Gastrocnemius medialis (tissue), 4 donors: ENCODE measurements around the gene TMA7. TPM values are rescaled to one million over a fixed set of nuclear protein-coding genes. Genes with fewer than 3 reads are reported as not detected.
A peak's percentile ranks its signal among the peaks of the same experiment; 100 is the strongest.

Source experiments
- ATAC-seq, 2 donors: fragments of 150-250 bp; one replicate each; pipeline ENCODE4 v1.9.1; 2016
- DNase-seq, 2 donors: peaks; one replicate each; pipeline ENCODE4 v3.0.0-alpha.2; 2019
- H3K27ac ChIP-seq, 4 donors: fragments of 200-600 bp; sonication (generic); 1 replicate in 1 of 4; 2 replicates in 3 of 4; pipeline ENCODE4 v1.5.1; 2016 to 2018; ENCODE audit warnings: mild to moderate bottlenecking in 2 of 4, moderate library complexity in 1 of 4
- H3K27me3 ChIP-seq, 3 donors: fragments of 200-600 bp; sonication (generic) in 2 of 3; 1 replicate in 1 of 3; 2 replicates in 2 of 3; pipeline versions ENCODE4 v1.5.1 to v1.6.0; 2016 to 2019; ENCODE audit warnings: mild to moderate bottlenecking in 1 of 3, moderate library complexity in 1 of 3
- H3K36me3 ChIP-seq, 2 donors: fragments of 200-600 bp; sonication (generic) in 1 of 2; one replicate each; pipeline ENCODE4 v1.5.1; 2017 to 2018
- H3K4me1 ChIP-seq, 2 donors: fragments of 200-600 bp; sonication (generic) in 1 of 2; one replicate each; pipeline ENCODE4 v1.5.1; 2016 to 2017; ENCODE audit warnings: mild to moderate bottlenecking in 2 of 2
- H3K4me3 ChIP-seq, 4 donors: fragments of 200-600 bp; sonication (generic) in 3 of 4; 1 replicate in 1 of 4; 2 replicates in 3 of 4; pipeline ENCODE4 v1.5.1; 2016 to 2019; ENCODE audit warnings: mild to moderate bottlenecking in 2 of 4
- H3K9me3 ChIP-seq, 3 donors: fragments of 200-600 bp; sonication (generic) in 2 of 3; 1 replicate in 1 of 3; 2 replicates in 2 of 3; pipeline ENCODE4 v1.5.1; 2016 to 2019
- CTCF ChIP-seq, 5 experiments: fragments of 450-650 bp in 3 of 5; fragments of 200-600 bp in 2 of 5; sonication (generic) in 2 of 5; IDR thresholded peaks in 4 of 5; conservative IDR thresholded peaks in 1 of 5; 1 replicate in 4 of 5; 2 replicates in 1 of 5; pipeline ENCODE4 v1.5.1; 2016 to 2019; ENCODE audit warnings: antibody characterized with exemption in 5 of 5, mild to moderate bottlenecking in 3 of 5, moderate library complexity in 3 of 5
- POLR2A ChIP-seq, 2 donors: fragments of 450-650 bp; IDR thresholded peaks; one replicate each; pipeline ENCODE4 v1.6.1; 2017; ENCODE audit warnings: antibody characterized with exemption in 2 of 2, mild to moderate bottlenecking in 2 of 2, moderate library complexity in 2 of 2
- in situ Hi-C, 4 donors: fragments of 200-750 bp; cut with MboI; loops; one replicate each; pipeline versions ENCODE4 v1.15.0 to v1.8.0; 2017; ENCODE audit warnings: low sequenced_read_pairs in 4 of 4
- intact Hi-C: fragments of 100-400 bp; cut with DNase I; formaldehyde crosslinking; loops from one replicate; pipeline ENCODE4 v1.15.1; 2023; ENCODE audit warnings: low total_unique reads
- total RNA-seq, 4 donors: library from RNA; depleted of rRNA; stranded (reverse); fragments of >200 nt; gene quantifications; one replicate each; pipeline versions ENCODE4 v1.1.0 to v1.2.3, GENCODE V29; 2016

The TMA7 gene
- total RNA-seq, 4 donors from 2014 or later, result 202 to 353 (median 294) TPM

GRCh38 chr3:48441940-48442339, 1.9 kb downstream of the TMA7 start:
- TF ChIP-seq POLR2A (IDR thresholded peaks at IDR 0.05), result no peak
- TF ChIP-seq CTCF (IDR thresholded peaks at IDR 0.05 in 4 of 5, conservative IDR thresholded peaks at IDR 0.05 in 1 of 5), result no peak
- ATAC-seq, result no peak
- Histone ChIP-seq H3K27me3 (no peaks in the 10 kb centered on the region), H3K4me1 (peaks cover 31 to 32% of the 10 kb centered on the region in 2 donors), H3K27ac (peak overlapping the region in 3 of 4 donors; percentile 85 to 96 (median 93)), H3K4me3 (no peak overlapping the region), H3K9me3 (no peaks in the 10 kb centered on the region), H3K36me3 (peaks cover 0 to 26% of the 10 kb centered on the region in 2 donors)
- intact Hi-C loops (loop anchor here (2.0 to 10.0 kb wide), 2 partner anchors 115 to 1277 kb away; partner anchors contain the start of genes PFKFB4 and SETD2), in situ Hi-C loops (no loop called here)
- DNase-seq, result no peak

GRCh38 chr3:48445277-48445882, 5.3 kb downstream of the TMA7 start:
- Histone ChIP-seq H3K27ac (peak overlapping the region in 2 of 4 donors; percentile 77 to 86), H3K4me1 (peaks cover 36% of the 10 kb centered on the region in 2 donors), H3K36me3 (peaks cover 0 to 26% of the 10 kb centered on the region in 2 donors), H3K27me3 (no peaks in the 10 kb centered on the region), H3K9me3 (no peaks in the 10 kb centered on the region), H3K4me3 (peak overlapping the region in 2 of 4 donors; percentile 69)
- in situ Hi-C loops (no loop called here), intact Hi-C loops (loop anchor here (10.0 kb wide), 1 partner anchor 1281 kb away; the partner anchor contains the start of gene SETD2)
- no peak for ATAC-seq
- no peak for DNase-seq
- TF ChIP-seq CTCF (IDR thresholded peaks at IDR 0.05 in 4 of 5, conservative IDR thresholded peaks at IDR 0.05 in 1 of 5) (no peak), POLR2A (IDR thresholded peaks at IDR 0.05) (no peak)

GRCh38 chr3:48446043-48446424, 6.0 kb downstream of the TMA7 start:
- no peak for ATAC-seq
- Histone ChIP-seq H3K27me3 (no peaks in the 10 kb centered on the region), H3K4me3 (peak overlapping the region; percentile 69 to 95 (median 76)), H3K9me3 (no peaks in the 10 kb centered on the region), H3K36me3 (peaks cover 0 to 26% of the 10 kb centered on the region in 2 donors), H3K27ac (peak overlapping the region; percentile 77 to 95 (median 89)), H3K4me1 (peaks cover 32 to 34% of the 10 kb centered on the region in 2 donors)
- intact Hi-C loops (loop anchor here (10.0 kb wide), 1 partner anchor 1281 kb away; the partner anchor contains the start of gene SETD2), in situ Hi-C loops (no loop called here)
- TF ChIP-seq POLR2A (IDR thresholded peaks at IDR 0.05) (no peak), CTCF (IDR thresholded peaks at IDR 0.05 in 4 of 5, conservative IDR thresholded peaks at IDR 0.05 in 1 of 5) (no peak)
- no peak for DNase-seq

GRCh38 chr3:48446425-48447193, 6.6 kb downstream of the TMA7 start, which contains the start of gene ATRIP:
Gene ATRIP, plus strand, starts transcription at chr3:48446737. Its CDS starts 109 bp downstream, at chr3:48446846.
- Histone ChIP-seq H3K36me3 (peaks cover 0 to 22% of the 10 kb centered on the region in 2 donors), H3K27me3 (no peaks in the 10 kb centered on the region), H3K4me1 (peaks cover 26 to 28% of the 10 kb centered on the region in 2 donors), H3K4me3 (peak within 1 kb of the TSS; percentile 69 to 95 (median 76)), H3K27ac (peak within 1 kb of the TSS; percentile 77 to 95 (median 89)), H3K9me3 (no peaks in the 10 kb centered on the region)
- DNase-seq (peak; percentile 84 to 87), ATAC-seq (peak; percentile 92 to 94)
- intact Hi-C loops, result loop anchor here (10.0 kb wide), 1 partner anchor 1282 kb away; the partner anchor contains the start of gene SETD2
- in situ Hi-C loops, result no loop called here
- TF ChIP-seq POLR2A (IDR thresholded peaks at IDR 0.05) (peak; percentile 95 to 96), CTCF (IDR thresholded peaks at IDR 0.05 in 4 of 5, conservative IDR thresholded peaks at IDR 0.05 in 1 of 5) (peak in 1 of 5 experiments; percentile 18)
